Adrenal gland (tissue), 12 donors: ENCODE data around the gene PRELID2. TPM values are rescaled to one million over a fixed set of nuclear protein-coding genes. Genes with fewer than 3 reads are reported as not detected.

Source experiments
- DNase-seq, 7 donors: peaks; one replicate each; pipeline ENCODE4 v3.0.0-alpha.2; 2019 to 2020
- H3K27ac ChIP-seq, 5 donors: fragments of 200-600 bp; sonication (generic) in 4 of 5; 1 replicate in 3 of 5; 2 replicates in 2 of 5; pipeline versions ENCODE4 v1.5.1 to v1.8.0; 2016 to 2020; ENCODE audit warnings: mild to moderate bottlenecking in 1 of 5
- H3K27me3 ChIP-seq: fragments of 200-600 bp; 2 replicates; pipeline ENCODE4 v1.8.0; 2021
- H3K36me3 ChIP-seq, 2 donors: fragments of 200-600 bp; replicated peaks in 1 of 2; 1 replicate in 1 of 2; 2 replicates in 1 of 2; pipeline versions ENCODE4 v1.5.1 to v1.8.0; 2018 to 2022
- H3K4me1 ChIP-seq, 2 donors: fragments of 200-600 bp; replicated peaks in 1 of 2; 1 replicate in 1 of 2; 2 replicates in 1 of 2; pipeline versions ENCODE4 v1.5.1 to v1.8.0; 2018 to 2021
- H3K4me3 ChIP-seq, 4 donors: fragments of 200-600 bp; sonication (generic) in 3 of 4; one replicate each; pipeline ENCODE4 v1.5.1; 2016 to 2018
- H3K9me3 ChIP-seq, 3 donors: fragments of 200-600 bp; sonication (generic) in 1 of 3; replicated peaks in 1 of 3; 1 replicate in 2 of 3; 2 replicates in 1 of 3; pipeline versions ENCODE4 v1.5.1 to v1.8.0; 2016 to 2021
- CTCF ChIP-seq, 6 experiments: fragments of 450-650 bp in 4 of 6; fragments of 200-600 bp in 2 of 6; sonication (generic) in 1 of 6; IDR thresholded peaks; 1 replicate in 5 of 6; 2 replicates in 1 of 6; pipeline versions ENCODE4 v1.5.1 to v1.8.0; 2016 to 2021; ENCODE audit warnings: antibody characterized with exemption in 6 of 6, mild to moderate bottlenecking in 2 of 6, moderate library complexity in 1 of 6
- POLR2A ChIP-seq, 2 donors: fragments of 450-650 bp; IDR thresholded peaks; one replicate each; pipeline ENCODE4 v1.6.1; 2017; ENCODE audit warnings: antibody characterized with exemption in 2 of 2, mild to moderate bottlenecking in 2 of 2, moderate library complexity in 1 of 2
- WGBS, 4 donors: extraction: QIAGEN DNeasy Blood & Tissue Kit in 2 of 4; methylation state at CpG; one replicate each; pipeline versions ENCODE4 v1.1.5 to v1.1.7; 2013 to 2017; 5-methylcytosine and 5-hydroxymethylcytosine counted together
- intact Hi-C, 2 donors: fragments of 100-400 bp; cut with DNase I; formaldehyde crosslinking; loops; one replicate each; pipeline versions ENCODE4 v1.14.1 to v1.15.0; 2022 to 2023
- polyA plus RNA-seq, 3 donors: library from polyadenylated mRNA; stranded (reverse); fragments of 200-250 nt in 2 of 3; fragments of 350-450 nt in 1 of 3; fragmentation: Illumina TruSeq in 1 of 3; extraction: RNeasy Lipid Tissue Mini Kit (QIAGEN cat#74804) in 1 of 3; gene quantifications; one replicate each; pipeline ENCODE4 v1.2.3, GENCODE V29; 2013 to 2014
- total RNA-seq, 9 donors: library from RNA; depleted of rRNA in 4 of 9; stranded (reverse); fragments of >200 nt in 4 of 9; fragments of 120-200 nt in 1 of 9; fragmentation: NEBNext Ultra II Directional in 1 of 9; extraction: Animal tissue kit (Norgen Biotek cat#: 25700) in 1 of 9; gene quantifications; one replicate each; pipeline versions ENCODE4 v1.1.0 to v1.2.4, GENCODE V29; 2013 to 2023
- donor health status: healthy with polysubstance abuse.
- donor health status: Bipolar disorder and iron deficiency.
- donor health status: DM: yes; HTN: yes; CAD: no.
- donor health status: DM: no; HTN: no; CAD: no.
- donor health status: DM: no; HTN: no; CAD: no.
- donor health status: DM: yes; HTN: yes; CAD: no.

Gene PRELID2
- total and polyA plus RNA-seq, 12 donors: 2.5 to 42.2 (median 5.0) TPM

GRCh38 chr5:145847499-145848497 is 12.7 kb upstream of the PRELID2 start:
- no peak for DNase-seq
- no peak for TF ChIP-seq CTCF (IDR thresholded peaks at IDR 0.05)
- TF ChIP-seq POLR2A (IDR thresholded peaks at IDR 0.05): no peak
- H3K27ac ChIP-seq: no peak overlapping the region
- H3K36me3 ChIP-seq: no peaks in the 10 kb centered on the region
- intact Hi-C loops: no loop called here
- 67 to 82% (median 77%) methylated on average over 6 of the region's 6 CpGs for WGBS, 4 donors
- H3K4me3 ChIP-seq: no peak overlapping the region
- H3K9me3 ChIP-seq: no peaks in the 10 kb centered on the region
- H3K4me1 ChIP-seq: no peaks in the 10 kb centered on the region
- H3K27me3 ChIP-seq: no peaks in the 10 kb centered on the region

GRCh38 chr5:145846081-145846480 is 10.9 kb upstream of the PRELID2 start:
- no peaks in the 10 kb centered on the region for H3K36me3 ChIP-seq

GRCh38 chr5:145841299-145841698 is 6.2 kb upstream of the PRELID2 start:
- Histone ChIP-seq H3K9me3 (no peaks in the 10 kb centered on the region), H3K4me3 (no peak overlapping the region), H3K27ac (no peak overlapping the region), H3K27me3 (no peaks in the 10 kb centered on the region), H3K4me1 (no peaks in the 10 kb centered on the region), H3K36me3 (no peaks in the 10 kb centered on the region)
- intact Hi-C loops: no loop called here
- no peak for DNase-seq
- TF ChIP-seq POLR2A (IDR thresholded peaks at IDR 0.05) (no peak), CTCF (IDR thresholded peaks at IDR 0.05) (no peak)

More at GRCh38 chr5:145846081-145846480, 10.9 kb upstream of the PRELID2 start:
- intact Hi-C loops: no loop called here
- DNase-seq: no peak
- Histone ChIP-seq H3K27ac (no peak overlapping the region), H3K9me3 (no peaks in the 10 kb centered on the region), H3K4me3 (no peak overlapping the region), H3K27me3 (no peaks in the 10 kb centered on the region), H3K4me1 (no peaks in the 10 kb centered on the region)
- WGBS, 4 donors: 72 to 77% (median 73%) methylated on average over 3 of the region's 3 CpGs
- no peak for TF ChIP-seq CTCF (IDR thresholded peaks at IDR 0.05)
- TF ChIP-seq POLR2A (IDR thresholded peaks at IDR 0.05): no peak

- Histone ChIP-seq H3K4me1 (peaks cover 0 to 6% of the 10 kb centered on the region in 2 donors), H3K27ac (no peak overlapping the region), H3K9me3 (no peaks in the 10 kb centered on the region), H3K27me3 (no peaks in the 10 kb centered on the region), H3K4me3 (no peak overlapping the region), H3K36me3 (no peaks in the 10 kb centered on the region)
- TF ChIP-seq CTCF (IDR thresholded peaks at IDR 0.05) (no peak), POLR2A (IDR thresholded peaks at IDR 0.05) (no peak)
- intact Hi-C loops: no loop called here
- WGBS, 4 donors: 75 to 93% (median 92%) methylated on average over 1 to 3 of the region's 3 CpGs
- no peak for DNase-seq
Measured at GRCh38 chr5:145840458-145841132, 5.5 kb upstream of the PRELID2 start.
